GM21737 (cell line): ENCODE data around the gene SEMA7A.

ENCODE experiments used
- ATAC-seq: cut with Tn5 transposase; IDR thresholded peaks from one replicate; pipeline ENCODE4 v1.9.1; 2021; ENCODE audit warnings: mild to moderate bottlenecking, moderate library complexity; ENCODE audit not compliant: unreplicated experiment

The SEMA7A gene

DNA sequence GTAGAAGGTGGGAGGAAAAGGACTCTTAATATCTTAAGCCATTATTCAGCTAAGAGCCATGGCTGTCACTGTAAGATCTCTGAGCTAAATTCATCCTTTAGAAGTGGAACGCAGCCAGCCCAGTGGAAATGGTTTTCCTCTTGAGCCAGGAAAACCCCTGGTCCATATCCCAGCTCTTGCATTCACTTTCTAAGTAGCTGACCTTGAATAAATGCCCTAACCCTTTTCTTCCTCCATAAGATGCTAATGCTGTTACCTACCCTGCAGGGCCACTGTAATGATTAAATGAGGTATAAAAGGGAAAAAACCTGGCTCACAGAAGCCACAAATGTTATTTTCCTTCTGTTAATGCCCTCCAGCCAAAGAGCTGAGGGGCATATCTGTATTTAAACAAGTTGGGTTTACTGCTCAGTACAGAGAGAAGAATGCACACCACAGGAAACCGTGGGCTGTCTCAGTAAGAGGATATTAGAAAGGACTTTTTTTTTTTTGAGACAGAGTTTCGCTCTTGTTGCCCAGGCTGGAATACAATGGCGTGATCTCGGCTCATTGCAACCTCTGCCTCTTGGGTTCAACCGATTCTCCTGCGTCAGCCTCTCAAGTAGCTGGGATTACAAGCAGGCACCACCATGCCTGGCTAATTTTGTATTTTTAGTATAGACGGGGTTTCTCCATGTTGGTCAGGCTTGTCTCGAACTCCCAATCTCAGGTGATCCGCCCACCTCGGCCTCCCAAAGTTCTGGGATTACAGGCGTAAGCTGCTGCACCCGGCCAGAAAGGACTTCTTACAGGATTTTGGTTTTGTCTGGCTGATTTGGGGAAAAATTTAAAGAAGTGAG lies 20.4 kb upstream of the SEMA7A start:
- no peak for ATAC-seq

DNA sequence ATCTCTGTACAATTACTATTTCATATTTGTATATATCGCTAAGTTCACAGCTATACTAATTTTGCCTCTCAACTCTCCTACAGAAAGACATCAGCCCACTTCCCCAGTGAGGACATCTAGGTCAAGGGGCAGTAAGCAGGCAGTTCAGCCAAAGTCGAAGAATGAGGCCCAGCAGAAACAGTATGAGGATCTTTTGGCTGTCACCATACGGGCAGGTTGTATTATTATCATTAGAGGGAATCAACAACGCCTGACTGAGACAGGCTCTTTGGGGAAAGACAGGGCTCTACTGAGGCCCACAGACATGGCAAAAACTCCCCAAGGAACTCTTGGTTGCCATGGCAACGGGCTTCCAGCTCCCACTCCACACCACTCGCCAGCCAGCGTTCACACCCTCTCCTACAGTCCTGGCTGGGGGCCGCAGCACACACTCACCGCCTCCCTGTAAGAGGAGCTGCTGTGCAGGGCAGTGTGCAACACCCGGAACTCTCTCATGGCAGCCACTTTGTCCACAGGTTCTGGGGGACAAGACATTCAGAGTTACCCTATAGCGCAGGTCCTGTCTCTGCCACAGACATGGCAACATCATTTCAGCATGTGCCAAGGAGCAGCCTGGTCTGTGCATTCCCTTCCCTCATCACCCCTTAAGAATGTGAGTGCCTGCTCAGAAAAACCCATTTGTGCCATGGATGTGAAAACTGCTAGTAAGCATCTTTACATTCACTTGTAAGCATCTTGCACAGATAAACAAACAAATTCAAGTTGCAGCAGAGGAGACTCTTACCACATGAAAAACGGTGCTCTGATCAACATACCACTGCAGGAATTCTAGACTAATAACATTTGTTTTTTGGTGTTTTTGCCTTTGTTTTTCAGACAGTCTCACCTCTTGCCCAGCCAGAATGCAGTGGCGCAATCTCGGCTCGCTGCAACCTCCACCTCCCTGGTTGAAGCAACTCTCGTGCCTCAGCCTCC lies 18.4 kb upstream of the SEMA7A start:
- no peak for ATAC-seq

DNA sequence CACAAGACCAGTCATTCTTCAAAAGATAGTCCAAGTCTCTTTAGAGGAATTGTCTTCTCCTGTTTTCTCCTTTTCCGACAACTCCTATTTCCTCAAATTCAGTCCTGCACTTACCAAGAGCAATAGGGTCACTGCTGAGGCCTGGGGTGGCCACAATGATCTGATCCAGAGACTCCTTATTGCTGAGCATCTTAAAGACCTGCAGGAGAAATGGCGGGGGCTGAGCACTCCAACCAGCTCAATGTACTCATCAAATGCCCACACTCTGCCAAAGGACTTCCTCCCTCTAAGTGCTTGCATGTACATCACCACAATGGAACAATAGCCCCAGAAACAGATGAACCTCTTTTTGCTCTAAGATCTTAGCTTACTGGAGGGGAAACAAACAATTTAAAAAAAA lies 17.6 kb upstream of the SEMA7A start:
- ATAC-seq, result no peak

DNA sequence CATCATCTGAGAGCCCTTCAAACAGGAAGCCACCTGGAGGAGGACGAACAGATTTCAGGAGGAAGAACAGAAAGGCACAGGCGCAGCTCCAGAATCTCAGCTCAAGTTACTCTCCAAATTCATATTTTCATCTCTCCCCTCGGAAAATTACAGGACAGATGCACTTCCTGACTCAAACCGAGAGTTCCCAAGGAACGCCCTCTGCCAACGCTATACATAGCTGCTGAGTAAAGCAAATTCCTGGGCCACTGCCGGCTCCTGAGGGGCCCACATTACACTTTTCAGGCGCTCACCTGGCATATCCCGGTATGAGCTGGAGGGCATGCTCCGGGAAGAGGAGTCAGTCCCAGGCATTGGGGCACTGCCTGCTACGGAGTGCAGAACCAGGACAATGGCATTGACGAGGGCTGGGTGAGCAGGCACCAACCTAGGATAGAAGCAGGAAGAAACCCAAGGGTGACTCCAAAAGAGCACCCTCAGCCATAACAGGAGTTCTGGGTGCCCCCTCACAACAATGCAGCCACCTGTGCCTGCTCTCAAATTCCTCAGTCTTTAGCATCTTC lies 16.0 kb upstream of the SEMA7A start:
- ATAC-seq, result no peak

DNA sequence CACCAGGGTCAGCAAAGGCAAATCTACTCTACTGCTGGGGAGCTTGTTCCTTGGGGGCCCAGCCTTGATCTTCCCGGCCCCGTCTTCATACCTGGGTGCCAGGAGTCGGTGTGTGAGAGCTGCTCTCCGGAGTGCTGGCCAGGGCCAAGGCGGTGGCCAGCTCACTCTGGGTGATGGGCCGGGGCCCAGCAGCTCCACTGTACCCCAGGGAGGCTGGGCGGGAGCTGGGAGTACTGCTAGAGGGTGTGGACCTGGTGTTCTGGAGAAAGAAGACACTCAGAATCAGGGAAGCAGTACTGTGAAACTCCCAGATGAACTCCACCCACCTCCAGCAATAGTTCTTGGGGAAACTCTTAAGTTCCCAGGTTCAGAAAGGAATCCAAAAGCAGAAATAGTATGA lies 15.3 kb upstream of the SEMA7A start:
- no peak for ATAC-seq

DNA sequence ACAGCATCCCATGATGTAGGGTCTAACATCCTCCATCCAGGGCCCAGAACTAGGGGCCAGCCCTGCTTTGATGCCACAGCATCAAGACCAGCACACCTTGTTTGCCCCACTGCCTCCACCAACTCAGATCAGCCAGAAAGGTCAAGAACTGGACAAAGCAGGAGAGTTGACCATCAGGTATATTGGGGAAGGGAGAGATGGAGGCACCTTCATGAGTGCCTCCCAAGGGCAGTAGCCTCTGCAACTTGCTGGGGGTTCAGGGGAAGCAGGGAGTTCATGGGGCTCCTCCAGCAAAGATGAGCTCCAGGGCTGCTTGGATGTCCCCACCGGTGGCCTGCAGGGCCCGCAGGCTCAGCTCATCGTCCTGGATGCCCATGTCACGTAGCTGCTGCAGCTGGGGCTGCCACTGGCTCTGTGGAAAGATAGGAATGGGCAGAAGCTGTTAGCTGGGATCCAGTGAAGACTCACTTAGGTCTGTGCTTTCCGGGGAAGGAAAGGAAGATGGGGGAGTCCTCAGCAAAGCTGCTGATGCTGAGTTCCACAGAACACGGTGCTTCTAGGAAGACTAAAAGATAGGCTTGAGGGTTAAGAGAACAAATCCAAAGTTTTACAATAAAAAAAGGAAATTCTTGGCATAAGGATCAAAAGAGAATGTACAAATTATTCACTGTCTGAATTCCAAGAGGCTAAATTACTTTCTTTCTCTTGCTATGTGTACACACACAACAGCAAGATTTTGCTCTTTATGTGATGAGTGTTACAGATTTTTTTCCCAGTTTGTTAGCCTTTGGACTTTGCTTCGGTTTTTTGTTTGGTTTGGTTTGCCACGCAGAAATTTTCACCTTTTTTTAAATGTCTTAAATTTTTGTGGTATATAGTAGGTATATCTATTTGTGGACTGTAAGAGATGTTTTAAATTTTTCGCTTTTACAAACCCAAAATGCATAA lies 12.3 kb upstream of the SEMA7A start:
- ATAC-seq, result no peak

DNA sequence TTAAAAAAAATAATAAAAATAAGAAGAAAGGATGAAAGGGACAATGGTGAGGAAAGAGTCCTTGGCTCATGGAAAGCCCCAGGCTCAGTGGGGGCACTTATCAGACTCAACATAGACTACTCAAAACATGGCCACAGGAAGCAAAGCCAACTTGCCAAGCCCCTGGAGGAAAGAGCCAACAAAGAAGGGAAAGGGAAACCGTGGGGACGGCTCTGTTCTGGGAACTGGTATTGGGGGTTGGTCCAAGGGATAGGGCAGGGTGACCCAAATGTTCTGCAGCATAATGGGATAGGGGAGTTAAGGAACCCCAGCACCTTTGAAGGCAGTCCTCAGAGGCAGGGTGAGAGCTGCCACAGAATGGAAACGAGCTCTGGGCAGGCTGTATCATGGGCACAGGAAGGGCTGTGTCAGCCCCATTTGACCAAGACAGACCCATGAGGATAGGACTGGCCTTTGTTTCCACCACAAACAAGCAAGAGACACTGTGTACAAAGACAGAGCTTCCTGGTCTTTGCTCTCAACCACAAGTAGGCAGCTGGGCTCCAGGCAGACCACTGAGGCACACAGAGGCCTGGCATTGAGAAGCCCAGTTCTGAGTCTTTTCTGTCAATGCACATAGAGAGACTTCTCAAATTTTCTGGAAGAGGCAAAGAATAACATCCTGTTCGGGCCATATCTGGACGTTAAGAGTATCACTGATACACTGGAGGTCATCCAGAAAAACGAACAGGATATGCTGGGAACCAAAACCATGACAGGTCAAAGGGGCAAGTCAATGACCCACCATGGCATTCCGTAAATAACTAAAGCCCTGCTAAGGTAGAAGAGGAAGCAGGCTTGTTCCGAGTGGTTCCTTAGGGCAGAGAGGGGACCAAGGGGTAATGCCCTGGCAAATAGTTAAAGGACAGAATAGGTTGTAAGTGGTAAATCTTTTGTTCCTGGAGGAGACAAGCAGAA lies 10.6 kb upstream of the SEMA7A start:
- no peak for ATAC-seq

DNA sequence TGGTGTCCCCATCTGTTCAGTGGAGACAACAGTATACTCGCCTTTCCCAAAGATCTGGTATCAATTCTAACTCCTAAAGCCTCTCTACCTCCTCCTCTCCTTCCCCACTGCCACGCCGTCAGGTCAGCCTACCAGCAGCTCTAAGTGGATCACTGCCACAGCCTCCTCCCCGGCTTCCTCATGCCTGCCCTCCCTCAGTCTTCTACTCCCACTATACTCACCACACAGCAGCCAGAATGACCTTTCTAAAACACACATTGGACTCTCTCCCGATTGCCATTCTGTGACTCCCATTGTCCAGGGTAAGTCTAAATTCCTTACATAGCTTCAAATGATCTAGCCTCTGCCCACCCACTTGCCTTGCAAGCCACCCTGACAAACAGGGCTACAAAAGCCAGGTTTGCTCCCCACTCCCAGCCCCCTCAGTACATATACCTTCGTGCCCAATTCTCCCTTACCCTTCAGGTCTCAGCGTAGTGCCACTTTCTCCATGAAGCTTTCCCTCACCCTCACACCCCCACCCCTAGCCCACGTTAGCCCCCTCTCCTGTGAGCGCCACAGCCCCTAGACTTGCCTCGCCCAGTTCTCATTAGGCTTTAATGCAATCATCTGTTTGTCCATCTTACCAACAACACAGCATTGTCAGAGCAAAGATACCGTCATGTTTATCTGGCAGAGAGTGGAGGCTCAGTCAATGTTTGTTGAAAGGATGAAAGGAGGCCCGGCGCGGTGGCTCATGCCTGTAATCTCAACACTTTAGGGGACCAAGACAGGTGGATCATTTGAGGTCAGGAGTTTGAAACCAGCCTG lies 9.5 kb upstream of the SEMA7A start:
- no peak for ATAC-seq

DNA sequence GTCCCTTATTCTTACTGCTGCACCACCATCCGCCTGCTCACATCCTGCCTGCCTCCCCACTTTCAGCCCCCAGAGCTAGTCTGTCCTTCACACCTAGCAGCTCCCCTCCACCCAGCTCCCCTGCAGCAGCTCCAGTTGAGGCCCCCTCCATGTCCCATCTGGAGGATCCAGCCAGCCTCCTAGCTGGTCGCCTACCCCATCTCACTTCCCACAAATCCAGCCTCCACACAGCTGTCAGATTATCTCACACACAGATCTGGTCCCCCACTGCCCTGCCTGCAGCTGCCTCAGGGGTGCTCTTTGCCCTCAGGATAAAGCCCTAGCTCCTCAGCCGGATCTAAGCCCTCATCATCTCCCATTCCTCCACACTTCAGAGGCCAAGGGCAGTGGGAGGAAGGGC lies 8.8 kb upstream of the SEMA7A start:
- ATAC-seq, result no peak

DNA sequence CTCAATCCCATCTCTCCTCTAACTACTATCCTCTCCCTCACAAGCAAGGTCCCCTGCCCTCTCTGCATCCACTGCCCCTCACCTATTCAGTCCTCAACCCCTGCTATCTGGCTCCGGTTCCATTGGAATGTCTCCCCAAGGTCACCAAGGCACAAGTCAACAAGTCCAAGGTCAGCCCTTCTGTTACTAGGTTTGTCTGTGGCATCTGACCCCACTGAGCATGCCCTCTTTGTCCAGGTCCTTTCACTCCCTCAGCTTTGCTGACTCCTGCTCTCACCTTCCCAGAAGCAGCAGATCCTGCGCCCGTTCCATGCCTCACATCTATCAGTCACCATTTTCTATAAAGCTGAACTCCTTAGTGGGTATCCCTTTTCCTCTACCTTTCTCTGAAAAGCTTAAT lies 8.3 kb upstream of the SEMA7A start:
- ATAC-seq, result no peak

DNA sequence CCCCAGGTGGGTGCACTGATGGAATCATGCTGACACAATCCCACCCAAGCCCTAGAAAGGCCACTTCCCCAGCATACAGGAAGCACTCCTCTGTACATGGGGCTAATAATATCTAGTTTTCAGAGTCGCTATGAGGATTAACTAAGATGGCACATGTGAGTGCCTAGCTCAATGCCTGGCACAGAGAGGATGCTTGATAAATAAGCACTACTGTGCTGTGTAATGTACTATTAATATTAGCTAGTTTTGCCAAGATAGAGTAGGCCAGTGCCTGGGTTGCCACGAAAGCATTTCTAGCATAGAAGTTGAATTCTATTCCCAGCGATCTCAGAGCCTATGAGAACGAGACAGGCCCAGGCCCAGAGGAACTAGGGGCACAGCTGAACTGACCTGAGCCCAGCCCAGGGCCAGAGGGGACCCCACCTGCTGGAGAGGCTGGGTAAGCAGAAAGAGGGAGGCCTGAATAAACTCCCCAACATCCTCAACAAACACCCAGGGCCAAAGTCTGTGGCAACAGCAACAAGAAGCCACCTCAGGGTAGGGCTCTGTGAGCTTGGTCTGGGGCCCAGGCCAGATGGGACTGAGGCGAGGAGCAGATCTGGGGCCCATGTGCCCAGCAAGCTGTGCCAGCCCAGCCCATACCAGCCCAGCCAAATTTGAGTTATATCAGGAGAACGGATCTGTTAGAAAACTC lies 7.6 kb upstream of the SEMA7A start:
- ATAC-seq, result no peak

DNA sequence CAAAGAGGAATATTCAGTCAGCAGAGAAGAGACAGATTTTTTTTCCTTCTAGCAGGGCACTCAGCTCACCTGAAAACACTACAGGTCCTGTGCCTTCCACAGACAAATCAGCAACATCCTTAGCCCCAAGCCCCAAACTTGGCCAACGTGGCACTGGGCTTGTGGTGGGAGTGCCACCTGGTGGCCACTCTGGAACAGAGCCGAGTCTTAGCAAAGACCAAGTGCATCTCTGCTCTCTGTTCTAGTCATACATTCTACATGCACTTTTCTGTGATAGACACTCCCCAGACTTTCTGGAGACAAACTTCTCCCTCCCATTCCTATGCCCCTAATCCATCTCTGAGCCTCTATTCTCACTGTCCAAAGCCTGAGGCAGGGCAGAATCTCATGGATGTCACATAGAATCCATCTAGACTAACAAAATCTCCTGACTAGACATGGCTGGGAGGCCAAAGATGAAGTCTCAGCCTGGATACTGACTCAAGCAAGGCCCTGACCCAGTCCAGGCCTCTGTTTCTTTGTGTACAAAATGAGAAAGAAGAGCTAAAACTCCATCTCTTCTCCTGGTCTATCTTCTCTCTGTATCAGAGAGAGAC lies 5.1 kb upstream of the SEMA7A start:
- ATAC-seq, result no peak

DNA sequence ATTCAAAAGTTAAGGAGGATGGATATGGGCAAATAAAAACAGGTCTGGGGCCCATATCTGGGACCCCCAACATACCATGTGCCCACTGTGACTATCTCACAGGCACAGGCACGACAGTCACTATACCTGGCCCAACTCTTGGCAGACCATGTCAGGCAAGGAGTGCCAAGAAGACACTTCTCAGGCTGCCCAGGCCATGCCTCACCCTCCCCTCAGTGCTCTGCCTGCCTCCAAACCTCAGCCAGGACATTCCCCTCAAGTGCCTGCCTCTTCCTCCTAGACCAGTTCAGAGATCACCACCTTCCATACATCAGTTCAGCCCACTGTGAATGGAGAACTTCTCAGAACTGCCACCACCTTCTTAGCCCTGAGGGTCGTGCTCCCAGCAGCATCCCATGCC lies 4.4 kb upstream of the SEMA7A start:
- ATAC-seq, result no peak

DNA sequence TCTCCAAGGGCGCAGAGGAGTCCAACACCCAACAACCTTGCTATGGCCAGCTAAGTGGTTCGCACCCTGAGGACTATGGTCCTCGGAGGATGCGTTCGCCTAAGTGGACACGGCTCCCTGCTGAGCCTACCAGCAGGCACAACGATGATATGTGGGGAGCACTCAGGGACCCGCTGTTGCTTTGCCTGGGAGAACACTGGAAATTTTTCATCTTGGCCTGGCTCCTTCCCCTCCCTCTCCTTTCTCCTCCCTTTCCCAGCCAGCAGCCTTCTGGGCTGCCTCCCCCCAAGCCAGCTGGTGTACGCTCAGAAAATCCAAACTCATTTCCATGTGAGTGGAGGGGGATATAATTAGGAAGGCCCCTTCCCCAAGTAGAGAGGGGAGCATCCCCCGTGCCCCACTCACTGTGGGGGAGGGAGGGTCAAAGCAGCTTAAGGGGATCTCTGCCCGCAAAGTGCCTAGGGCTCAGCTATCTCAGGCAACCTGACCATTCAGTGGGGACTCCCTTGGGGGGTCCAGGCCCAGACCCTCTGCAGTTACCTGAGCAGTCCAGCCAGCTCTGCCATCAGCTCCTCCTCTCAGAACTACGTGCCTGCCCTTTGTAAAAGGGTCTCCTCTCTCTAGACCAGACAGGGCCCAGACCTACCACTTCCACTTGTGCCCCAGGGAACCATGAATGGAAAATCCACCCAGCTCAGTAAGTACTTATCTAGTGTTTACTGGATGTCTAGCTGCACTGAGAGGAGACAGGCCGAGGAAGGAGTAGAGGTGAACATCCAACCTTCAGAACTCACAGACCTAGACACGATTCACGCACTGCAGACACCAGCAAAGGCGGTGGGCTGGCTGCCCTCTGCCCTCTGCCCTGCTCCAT lies 742 bp upstream of the SEMA7A start:
- ATAC-seq, result no peak

DNA sequence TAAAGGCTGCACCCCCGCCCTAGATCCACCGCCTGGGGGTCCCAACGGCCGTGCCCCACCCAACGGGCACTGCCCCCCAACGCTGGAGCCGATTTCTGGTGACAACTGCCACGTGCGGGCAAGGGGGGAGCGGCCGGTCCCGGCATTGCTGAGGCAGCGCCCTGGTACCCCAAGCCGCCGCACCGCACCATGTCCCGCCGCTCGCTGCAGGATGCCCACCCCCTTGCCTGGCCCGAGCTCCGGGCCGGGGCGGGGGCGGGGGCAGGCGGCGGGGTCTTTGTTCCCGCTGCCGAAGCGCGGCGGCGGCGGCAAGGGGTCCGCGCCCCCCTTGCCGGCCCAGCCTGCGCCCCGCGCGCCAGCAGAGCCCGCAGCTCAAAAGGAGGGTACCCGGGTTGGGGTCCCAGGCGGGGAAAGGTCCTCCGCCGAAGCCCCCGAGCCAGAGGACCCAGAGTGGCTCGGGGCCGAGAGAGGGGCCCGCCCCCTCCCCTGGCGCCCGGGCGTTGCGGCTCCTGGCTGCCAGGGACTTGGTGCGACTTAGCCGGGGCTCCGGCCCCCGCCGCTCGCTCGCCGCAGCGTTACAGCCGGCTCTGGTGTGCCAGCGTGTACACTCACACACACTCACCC lies 678 bp downstream of the SEMA7A start:
- no peak for ATAC-seq

DNA sequence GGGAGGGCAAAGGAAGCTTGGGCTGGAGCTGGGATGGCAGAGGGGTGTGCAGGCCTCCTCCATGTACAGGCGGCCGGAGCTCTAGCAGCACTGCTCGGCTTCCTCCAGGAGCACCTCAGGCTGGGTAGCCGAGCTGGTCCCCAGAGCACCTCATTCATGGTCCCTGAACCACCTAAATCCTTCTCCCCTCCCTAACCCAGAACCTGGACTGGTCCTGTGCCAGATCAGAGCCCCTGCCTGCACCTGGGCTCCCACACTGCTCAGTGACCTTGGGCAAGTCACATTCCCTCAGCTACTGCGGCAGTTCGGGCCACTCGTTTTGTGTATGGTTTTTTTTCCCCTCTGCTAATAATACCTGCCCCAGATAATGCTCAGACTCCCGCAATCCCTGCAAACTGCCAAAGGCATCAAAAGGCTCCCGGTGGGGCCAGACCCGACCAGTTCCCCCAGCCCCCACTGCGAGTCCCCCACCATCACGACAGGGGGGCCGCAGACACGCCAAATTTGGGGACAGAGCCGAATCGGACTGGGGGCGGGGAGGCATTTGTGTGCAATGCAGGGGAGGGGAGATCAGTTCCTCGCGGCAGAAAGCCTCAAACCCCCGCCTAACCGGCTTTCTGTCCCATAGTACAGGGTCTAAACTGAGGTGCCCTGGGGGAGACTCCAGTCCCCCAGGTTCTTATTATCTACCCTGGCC lies 1.3 kb downstream of the SEMA7A start:
- no peak for ATAC-seq
